Esophagus muscularis mucosa (tissue), 4 donors: Measurements from ENCODE around the gene MTHFR.

Experiments
- EP300 ChIP-seq: sonication (generic); formaldehyde crosslinking; IDR thresholded peaks from one replicate; pipeline ENCODE4 v1.6.1; 2017; ENCODE audit warnings: antibody characterized with exemption
- POLR2A ChIP-seq: fragments of 450-650 bp; IDR thresholded peaks from one replicate; pipeline ENCODE4 v1.6.1; 2017; ENCODE audit warnings: antibody characterized with exemption, moderate library complexity, mild to moderate bottlenecking, low read depth
- POLR2AphosphoS5 ChIP-seq, 2 donors: sonication (generic); formaldehyde crosslinking; IDR thresholded peaks; one replicate each; pipeline ENCODE4 v1.6.1; 2017; ENCODE audit warnings: antibody characterized with exemption in 2 of 2
- TF ChIP-seq, protein P1 (sequence below), 3 experiments: fragments of 200-600 bp in 2 of 3; fragments of 450-650 bp in 1 of 3; sonication (generic) in 2 of 3; IDR thresholded peaks; one replicate each; pipeline ENCODE4 v1.5.1; 2017 to 2019; ENCODE audit warnings: antibody characterized with exemption in 3 of 3, mild to moderate bottlenecking in 2 of 3, moderate library complexity in 1 of 3

- TF ChIP-seq POLR2A, result no peak
- TF ChIP-seq, protein P1, sequence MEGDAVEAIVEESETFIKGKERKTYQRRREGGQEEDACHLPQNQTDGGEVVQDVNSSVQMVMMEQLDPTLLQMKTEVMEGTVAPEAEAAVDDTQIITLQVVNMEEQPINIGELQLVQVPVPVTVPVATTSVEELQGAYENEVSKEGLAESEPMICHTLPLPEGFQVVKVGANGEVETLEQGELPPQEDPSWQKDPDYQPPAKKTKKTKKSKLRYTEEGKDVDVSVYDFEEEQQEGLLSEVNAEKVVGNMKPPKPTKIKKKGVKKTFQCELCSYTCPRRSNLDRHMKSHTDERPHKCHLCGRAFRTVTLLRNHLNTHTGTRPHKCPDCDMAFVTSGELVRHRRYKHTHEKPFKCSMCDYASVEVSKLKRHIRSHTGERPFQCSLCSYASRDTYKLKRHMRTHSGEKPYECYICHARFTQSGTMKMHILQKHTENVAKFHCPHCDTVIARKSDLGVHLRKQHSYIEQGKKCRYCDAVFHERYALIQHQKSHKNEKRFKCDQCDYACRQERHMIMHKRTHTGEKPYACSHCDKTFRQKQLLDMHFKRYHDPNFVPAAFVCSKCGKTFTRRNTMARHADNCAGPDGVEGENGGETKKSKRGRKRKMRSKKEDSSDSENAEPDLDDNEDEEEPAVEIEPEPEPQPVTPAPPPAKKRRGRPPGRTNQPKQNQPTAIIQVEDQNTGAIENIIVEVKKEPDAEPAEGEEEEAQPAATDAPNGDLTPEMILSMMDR (IDR thresholded peaks at IDR 0.05), result no peak
- no peak for TF ChIP-seq POLR2AphosphoS5 (IDR thresholded peaks at IDR 0.05)
- no peak for TF ChIP-seq EP300
These were observed 48.7 kb downstream of the MTHFR start for GRCh38 chr1:11757047-11757446.
